ENCODE data around the gene POPDC3.

- TF ChIP-seq CTCF (conservative IDR thresholded peaks at IDR 0.05; ENCODE audit: low read depth, low read length), result no peak
- no peak for TF ChIP-seq EZH2 (IDR thresholded peaks at IDR 0.05; ENCODE audit: borderline replicate concordance, low read depth, low read length, poor library complexity, severe bottlenecking)
These were observed 9.4 kb upstream of the POPDC3 start for GRCh38 chr6:105189026-105189820.
